Measurements from ENCODE around the gene CLEC2D. TPM values are rescaled to one million over a fixed set of nuclear protein-coding genes. Genes with fewer than 3 reads are reported as not detected.

CLEC2D gene
- total and polyA plus RNA-seq, 10 of the 15 experiments (the other 5 are each of a cell fraction or from before 2014, with no cell fraction given): 4.6 to 29.8 (median 16.0) TPM

DNA sequence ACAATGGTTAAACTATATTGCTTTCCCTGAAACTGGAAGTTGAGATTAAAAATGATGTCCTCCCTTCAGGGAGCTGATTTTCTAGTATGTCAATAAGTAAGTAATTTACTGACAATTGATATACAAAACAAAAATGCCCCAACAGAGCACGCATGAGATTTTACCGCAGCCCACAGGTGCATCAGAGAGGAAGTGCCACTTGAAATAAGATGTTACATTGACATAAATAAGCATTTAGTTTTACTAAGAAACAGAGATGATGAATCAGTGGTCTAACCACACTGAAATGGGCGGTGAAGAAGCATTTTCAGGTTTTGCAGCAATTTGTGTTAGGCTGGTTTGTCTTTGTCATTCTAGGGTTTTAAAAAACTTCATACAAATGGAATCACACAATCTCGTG lies 72.2 kb downstream of the CLEC2D start (continued):
- TF ChIP-seq ZNF592 (IDR thresholded peaks at IDR 0.05) (peak; percentile 85; the same call in 1 of the 2 replicates), MXI1 (IDR thresholded peaks at IDR 0.05; ENCODE audit: low read depth, low read length) (peak; percentile 21; the same call in 1 of the 2 replicates), BCL11A (IDR thresholded peaks at IDR 0.05; ENCODE audit: low read depth, low read length) (peak; percentile 98), NFYA (IDR thresholded peaks at IDR 0.05; ENCODE audit: borderline replicate concordance, low read depth, low read length) (no peak), SREBF1 (IDR thresholded peaks at IDR 0.05; ENCODE audit: low read length) (no peak), EP300 (IDR thresholded peaks at IDR 0.05; ENCODE audit: borderline replicate concordance in 1 of 2, control insufficient read depth in 1 of 2, low read depth in 2 of 2, low read length in 2 of 2) (peak; percentile 96 to 97), EED (IDR thresholded peaks at IDR 0.05; ENCODE audit: low read depth) (peak; percentile 82), EZH2 (IDR thresholded peaks at IDR 0.05; ENCODE audit: borderline replicate concordance, control insufficient read depth, low read depth, low read length) (0 out of 2 replicates have a peak, but pooled peaks have one; percentile 86)

Measured in GM12878 (cell line).